OCI-LY1 (cell line): Measurements from ENCODE around the gene SLC16A1.

Source experiments
- H2AFZ ChIP-seq: fragments of 200-600 bp; sonication (generic), shearing (Covaris generic); 2 replicates; pipeline ENCODE4 v1.6.0; 2014; ENCODE audit warnings: antibody characterized with exemption, mild to moderate bottlenecking, low read length
- H3F3A ChIP-seq: fragments of 200-600 bp; sonication (generic), shearing (Covaris generic); 2 replicates; pipeline ENCODE4 v1.6.0; 2014; ENCODE audit warnings: mild to moderate bottlenecking, antibody characterized with exemption, low read length, moderate library complexity; ENCODE audit not compliant: insufficient read depth
- H3K27ac ChIP-seq: fragments of 200-600 bp; sonication (generic); 2 replicates; pipeline ENCODE4 v1.5.1; 2014; ENCODE audit warnings: low read length, mixed run types, mild to moderate bottlenecking, low read depth; ENCODE audit not compliant: poor library complexity, severe bottlenecking
- H3K27me3 ChIP-seq: fragments of 200-600 bp; sonication (generic); 2 replicates; pipeline ENCODE4 v1.6.0; 2014; ENCODE audit warnings: antibody characterized with exemption, mild to moderate bottlenecking, low read length, moderate library complexity; ENCODE audit not compliant: insufficient read depth
- H3K36me3 ChIP-seq: fragments of 200-600 bp; sonication (generic); 2 replicates; pipeline ENCODE4 v1.6.1; 2014; ENCODE audit warnings: mild to moderate bottlenecking, antibody characterized with exemption, low read length, moderate library complexity, mixed read lengths; ENCODE audit not compliant: insufficient read depth
- H3K4me1 ChIP-seq: fragments of 200-600 bp; sonication (generic); 2 replicates; pipeline ENCODE4 v1.5.1; 2014; ENCODE audit warnings: mild to moderate bottlenecking, low read length, moderate library complexity; ENCODE audit not compliant: insufficient read depth, severe bottlenecking
- H3K4me2 ChIP-seq: fragments of 200-600 bp; sonication (generic), shearing (Covaris generic); 2 replicates; pipeline ENCODE4 v1.6.1; 2014; ENCODE audit warnings: low read length
- H3K4me3 ChIP-seq: fragments of 200-600 bp; sonication (generic); 2 replicates; pipeline ENCODE4 v1.5.1; 2014; ENCODE audit warnings: low read length, low read depth, mild to moderate bottlenecking, mixed read lengths; ENCODE audit not compliant: poor library complexity, severe bottlenecking
- H3K79me2 ChIP-seq: fragments of 200-600 bp; shearing (Covaris generic); 2 replicates; pipeline ENCODE4 v1.6.1; 2016; ENCODE audit warnings: mixed run types, low read length, mixed read lengths; ENCODE audit not compliant: insufficient read depth
- H3K9ac ChIP-seq: fragments of 200-600 bp; sonication (generic), shearing (Covaris generic); 2 replicates; pipeline ENCODE4 v1.6.1; 2014; ENCODE audit warnings: mild to moderate bottlenecking, low read length, mixed read lengths
- H3K9me2 ChIP-seq: fragments of 200-600 bp; sonication (generic), shearing (Covaris generic); 2 replicates; pipeline ENCODE4 v1.6.1; 2014; ENCODE audit warnings: low read depth, mild to moderate bottlenecking, low read length, mixed read lengths
- H3K9me3 ChIP-seq: fragments of 200-600 bp; shearing (Covaris generic); 2 replicates; pipeline ENCODE4 v1.6.1; 2014; ENCODE audit warnings: low read length, mixed read lengths
- H4K20me1 ChIP-seq: fragments of 200-600 bp; sonication (generic), shearing (Covaris generic); 2 replicates; pipeline ENCODE4 v1.6.0; 2016; ENCODE audit warnings: mild to moderate bottlenecking, low read length; ENCODE audit not compliant: insufficient read depth
- CTCF ChIP-seq: fragments of 200-600 bp; sonication (generic), shearing (Covaris generic); IDR thresholded peaks from 2 replicates; pipeline ENCODE4 v1.5.1; 2017; ENCODE audit warnings: mild to moderate bottlenecking, antibody characterized with exemption, low read length, moderate library complexity, mixed read lengths
- EZH2 ChIP-seq: fragments of 200-600 bp; sonication (generic), shearing (Covaris generic); IDR thresholded peaks from 2 replicates; pipeline ENCODE4 v1.8.0; 2017; ENCODE audit warnings: borderline replicate concordance, mixed run types, mild to moderate bottlenecking, antibody characterized with exemption, low read length, moderate library complexity, mixed read lengths

Gene SLC16A1

GRCh38 chr1:112877750-112878149, 78.2 kb downstream of the SLC16A1 start:
- H3F3A ChIP-seq, result no peaks in the 10 kb centered on the region
- H2AFZ ChIP-seq, result no peak overlapping the region
- no peak overlapping the region for H3K4me2 ChIP-seq

GRCh38 chr1:112876315-112876714, 79.7 kb downstream of the SLC16A1 start:
- Histone ChIP-seq H3K36me3 (no peaks in the 10 kb centered on the region), H3K27ac (no peak overlapping the region), H3K4me3 (no peak overlapping the region), H4K20me1 (no peaks in the 10 kb centered on the region), H3K79me2 (no peaks in the 10 kb centered on the region), H3K9ac (no peak overlapping the region), H3F3A (no peaks in the 10 kb centered on the region), H2AFZ (no peak overlapping the region), H3K4me1 (no peaks in the 10 kb centered on the region), H3K9me2 (no peaks in the 10 kb centered on the region), H3K4me2 (no peak overlapping the region), H3K9me3 (no peaks in the 10 kb centered on the region), H3K27me3 (peaks cover 11% of the 10 kb centered on the region)
- no peak for TF ChIP-seq CTCF
- TF ChIP-seq EZH2, result no peak

More at GRCh38 chr1:112877750-112878149, 78.2 kb downstream of the SLC16A1 start:
- H3K27ac ChIP-seq, result no peak overlapping the region
- no peaks in the 10 kb centered on the region for H4K20me1 ChIP-seq
- H3K9ac ChIP-seq, result no peak overlapping the region
- peaks cover 5% of the 10 kb centered on the region for H3K4me1 ChIP-seq
- TF ChIP-seq CTCF (no peak), EZH2 (no peak)
- H3K9me2 ChIP-seq, result no peaks in the 10 kb centered on the region
- H3K27me3 ChIP-seq, result peaks cover 11% of the 10 kb centered on the region
- H3K36me3 ChIP-seq, result no peaks in the 10 kb centered on the region
- H3K79me2 ChIP-seq, result no peaks in the 10 kb centered on the region
- no peak overlapping the region for H3K4me3 ChIP-seq
- no peaks in the 10 kb centered on the region for H3K9me3 ChIP-seq

- no peak overlapping the region for H3K9ac ChIP-seq
- H3K9me3 ChIP-seq, result no peaks in the 10 kb centered on the region
- no peaks in the 10 kb centered on the region for H4K20me1 ChIP-seq
- H3F3A ChIP-seq, result no peaks in the 10 kb centered on the region
- H3K79me2 ChIP-seq, result no peaks in the 10 kb centered on the region
- H3K27ac ChIP-seq, result no peak overlapping the region
- no peak overlapping the region for H3K4me3 ChIP-seq
- no peaks in the 10 kb centered on the region for H3K9me2 ChIP-seq
- no peaks in the 10 kb centered on the region for H3K4me1 ChIP-seq
- no peak overlapping the region for H3K4me2 ChIP-seq
- TF ChIP-seq CTCF (no peak), EZH2 (no peak)
- no peaks in the 10 kb centered on the region for H3K36me3 ChIP-seq
- peaks cover 3% of the 10 kb centered on the region; the same call in 1 of the 2 replicates for H3K27me3 ChIP-seq
- H2AFZ ChIP-seq, result no peak overlapping the region
Measured at GRCh38 chr1:112872551-112872962, 83.4 kb downstream of the SLC16A1 start.
